H9 (cell line): ENCODE results near the gene MBTPS1. TPM values are rescaled to one million over a fixed set of nuclear protein-coding genes. Genes with fewer than 3 reads are reported as not detected.

ENCODE experiments used
- DNase-seq: peaks from one replicate; pipeline ENCODE4 v3.0.0-alpha.2; 2017
- H2AFZ ChIP-seq: one replicate; pipeline ENCODE4 v1.6.1; 2013; ENCODE audit warnings: mild to moderate bottlenecking, low read length, control low read depth, moderate library complexity
- H2AK5ac ChIP-seq: 2 replicates; pipeline ENCODE4 v1.6.1; 2013; ENCODE audit warnings: low read length, control low read depth, mixed read lengths; ENCODE audit not compliant: insufficient read length
- H2BK120ac ChIP-seq: one replicate; pipeline ENCODE4 v1.6.1; 2013; ENCODE audit warnings: low read depth, mild to moderate bottlenecking, low read length, control low read depth, inconsistent platforms; ENCODE audit not compliant: poor library complexity, severe bottlenecking
- H2BK12ac ChIP-seq: 2 replicates; pipeline ENCODE4 v1.6.1; 2013; ENCODE audit warnings: low read length, control low read depth, mixed read lengths, low read depth; ENCODE audit not compliant: insufficient read length
- H2BK15ac ChIP-seq: 2 replicates; pipeline ENCODE4 v1.6.1; 2013; ENCODE audit warnings: low read depth, low read length, control low read depth
- H2BK20ac ChIP-seq: one replicate; pipeline ENCODE4 v1.6.1; 2013; ENCODE audit warnings: low read depth, mild to moderate bottlenecking, low read length, control low read depth, inconsistent platforms; ENCODE audit not compliant: poor library complexity, severe bottlenecking
- H2BK5ac ChIP-seq: 2 replicates; pipeline ENCODE4 v1.6.1; 2013; ENCODE audit warnings: low read length, control low read depth, mixed read lengths; ENCODE audit not compliant: insufficient read length
- H3K14ac ChIP-seq: 2 replicates; pipeline ENCODE4 v1.6.1; 2013; ENCODE audit warnings: low read length, control low read depth; ENCODE audit not compliant: insufficient read depth
- H3K18ac ChIP-seq: 2 replicates; pipeline ENCODE4 v1.6.1; 2013; ENCODE audit warnings: low read depth, mild to moderate bottlenecking, mixed read lengths, low read length, control low read depth; ENCODE audit not compliant: insufficient read length
- H3K23ac ChIP-seq: 2 replicates; pipeline ENCODE4 v1.6.1; 2013; ENCODE audit warnings: low read length, control low read depth, mixed read lengths, low read depth; ENCODE audit not compliant: insufficient read length
- H3K23me2 ChIP-seq: 2 replicates; pipeline ENCODE4 v1.6.1; 2013; ENCODE audit warnings: low read depth, mild to moderate bottlenecking, mixed read lengths, low read length, control low read depth; ENCODE audit not compliant: insufficient read length, poor library complexity, severe bottlenecking
- H3K27ac ChIP-seq: 2 replicates; pipeline ENCODE4 v1.5.1; 2013; ENCODE audit warnings: low read length, control low read depth, mixed read lengths, low read depth; ENCODE audit not compliant: insufficient read length
- H3K27me3 ChIP-seq: 2 replicates; pipeline ENCODE4 v1.6.1; 2013; ENCODE audit warnings: low read length, control low read depth, inconsistent platforms; ENCODE audit not compliant: insufficient read depth
- H3K4ac ChIP-seq: 2 replicates; pipeline ENCODE4 v1.6.1; 2013; ENCODE audit warnings: low read depth, mild to moderate bottlenecking, control low read depth, inconsistent platforms, low read length, moderate library complexity
- H3K4me1 ChIP-seq: 2 replicates; pipeline ENCODE4 v1.6.1; 2013; ENCODE audit warnings: low read length, control low read depth, inconsistent platforms; ENCODE audit not compliant: insufficient read depth
- H3K4me2 ChIP-seq: 2 replicates; pipeline ENCODE4 v1.6.1; 2013; ENCODE audit warnings: low read length, control low read depth, mixed read lengths; ENCODE audit not compliant: insufficient read length, insufficient read depth
- H3K56ac ChIP-seq: 2 replicates; pipeline ENCODE4 v1.6.1; 2013; ENCODE audit warnings: low read depth, mild to moderate bottlenecking, mixed read lengths, low read length, control low read depth; ENCODE audit not compliant: insufficient read length
- H3K79me1 ChIP-seq: 2 replicates; pipeline ENCODE4 v1.6.1; 2013; ENCODE audit warnings: low read depth, mild to moderate bottlenecking, moderate library complexity, low read length, control low read depth, inconsistent platforms; ENCODE audit not compliant: insufficient read depth, poor library complexity, severe bottlenecking
- H3K79me2 ChIP-seq: 2 replicates; pipeline ENCODE4 v1.6.1; 2013; ENCODE audit warnings: low read length, control low read depth, inconsistent platforms; ENCODE audit not compliant: insufficient read depth
- H3K9ac ChIP-seq: 2 replicates; pipeline ENCODE4 v1.6.1; 2013; ENCODE audit warnings: low read length, control low read depth, mixed read lengths; ENCODE audit not compliant: insufficient read length; ENCODE audit errors: extremely low read depth
- H3K9me3 ChIP-seq: one replicate; pipeline ENCODE4 v1.6.1; 2013; ENCODE audit warnings: low read depth, low read length, inconsistent platforms; ENCODE audit not compliant: control insufficient read depth
- H3T11ph ChIP-seq: one replicate; pipeline ENCODE4 v1.6.1; 2013; ENCODE audit warnings: mild to moderate bottlenecking, low read length, control low read depth, inconsistent platforms
- H4K20me1 ChIP-seq: one replicate; pipeline ENCODE4 v1.6.1; 2013; ENCODE audit not compliant: control insufficient read depth, insufficient read length, insufficient read depth
- H4K5ac ChIP-seq: 2 replicates; pipeline ENCODE4 v1.6.1; 2013; ENCODE audit warnings: low read depth, mild to moderate bottlenecking, mixed read lengths, low read length, control low read depth; ENCODE audit not compliant: insufficient read length
- H4K8ac ChIP-seq: replicated peaks from 2 replicates; pipeline ENCODE4 v1.6.1; 2013; ENCODE audit warnings: low read length, control low read depth, mixed read lengths, low read depth; ENCODE audit not compliant: insufficient read length
- H4K91ac ChIP-seq: 2 replicates; pipeline ENCODE4 v1.6.1; 2013; ENCODE audit warnings: low read depth, mild to moderate bottlenecking, moderate library complexity, mixed read lengths, low read length, control low read depth; ENCODE audit not compliant: insufficient read length
- H3K27ac Mint-ChIP-seq, 3 experiments: 2 replicates in 2 of 3; 3 replicates in 1 of 3; pipeline ENCODE4 v1.8.0; 2020 to 2021; ENCODE audit warnings: mixed read lengths in 3 of 3, mild to moderate bottlenecking in 1 of 3, moderate library complexity in 1 of 3
- H3K27me3 Mint-ChIP-seq: 2 replicates; pipeline ENCODE4 v1.8.0; 2021; ENCODE audit warnings: low read depth, mild to moderate bottlenecking, moderate library complexity, mixed read lengths
- H3K36me3 Mint-ChIP-seq, 3 experiments: 2 replicates in 2 of 3; 3 replicates in 1 of 3; pipeline ENCODE4 v1.8.0; 2020 to 2021; ENCODE audit warnings: low read depth in 3 of 3, mixed read lengths in 3 of 3; ENCODE audit not compliant: insufficient read depth in 1 of 3
- H3K4me1 Mint-ChIP-seq, 2 experiments: 2 replicates each; pipeline ENCODE4 v1.8.0; 2020; ENCODE audit warnings: mixed read lengths in 2 of 2
- H3K4me3 Mint-ChIP-seq, 2 experiments: 2 replicates in 1 of 2; 3 replicates in 1 of 2; pipeline ENCODE4 v1.8.0; 2020 to 2021; ENCODE audit warnings: mild to moderate bottlenecking in 2 of 2, mixed read lengths in 2 of 2, moderate library complexity in 1 of 2
- H3K9me3 Mint-ChIP-seq, 2 experiments: 2 replicates in 1 of 2; 3 replicates in 1 of 2; pipeline ENCODE4 v1.8.0; 2020; ENCODE audit warnings: mild to moderate bottlenecking in 2 of 2, mixed read lengths in 2 of 2, moderate library complexity in 1 of 2
- CTCF ChIP-seq: fragments of 200-600 bp; sonication (generic); conservative IDR thresholded peaks from 3 replicates; pipeline ENCODE4 v1.8.0; 2021; ENCODE audit warnings: antibody characterized with exemption, mild to moderate bottlenecking
- WGBS: extraction: QIAGEN DNeasy Blood & Tissue Kit; methylation state at CpG from one replicate; pipeline ENCODE4 v1.1.7; 2013; ENCODE audit warnings: missing lambda C conversion rate, low lambda C conversion rate, mixed read lengths; ENCODE audit not compliant: insufficient read length; ENCODE audit errors: extremely low coverage; 5-methylcytosine and 5-hydroxymethylcytosine counted together
- total RNA-seq: library from RNA; stranded (reverse); gene quantifications from 2 replicates; pipeline ENCODE4 v1.2.1, GENCODE V29; 2021

MBTPS1 gene
- total RNA-seq, 1 experiment from 2014 or later = 48.7 TPM

- Histone ChIP-seq H4K5ac (no peak overlapping the region), H2BK5ac (no peak overlapping the region), H3K4ac (no peak overlapping the region), H3K79me2 (no peaks in the 10 kb centered on the region), H3K56ac (no peak overlapping the region), H2BK20ac (no peak overlapping the region), H2AFZ (no peak overlapping the region), H3K27me3 (no peaks in the 10 kb centered on the region), H3K9me3 (no peaks in the 10 kb centered on the region), H3K4me2 (no peak overlapping the region), H3K23ac (no peak overlapping the region), H3K4me1 (no peaks in the 10 kb centered on the region; the same call in 1 of the 2 replicates), H2BK120ac (no peak overlapping the region), H3K14ac (no peak overlapping the region), H3K9ac (no peak overlapping the region), H4K91ac (no peak overlapping the region), H2AK5ac (no peak overlapping the region), H2BK12ac (no peak overlapping the region), H3T11ph (no peak overlapping the region), H3K23me2 (no peaks in the 10 kb centered on the region), H3K18ac (no peak overlapping the region), H4K20me1 (no peaks in the 10 kb centered on the region), H2BK15ac (no peak overlapping the region), H3K79me1 (no peaks in the 10 kb centered on the region), H3K27ac (no peak overlapping the region), H4K8ac (no peak overlapping the region)
- Mint-ChIP-seq H3K4me3 (no peak overlapping the region), H3K9me3 (no peaks in the 10 kb centered on the region), H3K27ac (no peak overlapping the region), H3K4me1 (peaks cover 7 to 16% of the 10 kb centered on the region in 2 experiments), H3K27me3 (no peaks in the 10 kb centered on the region; the same call in 1 of the 2 replicates), H3K36me3 (peaks cover 6 to 21% (median 18%) of the 10 kb centered on the region in 3 experiments; a peak in 5 of 7 replicates)
- DNase-seq = no peak
- TF ChIP-seq CTCF = no peak
- WGBS = no CpG with 5 or more reads among the region's 13 CpGs
Measured at GRCh38 chr16:84048871-84049270, 67.9 kb downstream of the MBTPS1 start.
